Coronary artery (tissue), 2 donors: ENCODE results near the gene MRTFA.
"Not testable (repeated sequence)": the region's sequence is repeated elsewhere in the genome, so short reads cannot be mapped to it uniquely, and the experiment has no call there.

Source experiments
- DNase-seq: peaks from one replicate; pipeline ENCODE4 v3.0.0-alpha.2; 2017; ENCODE audit warnings: low spot score
- H3K27ac ChIP-seq, 2 donors: fragments of 200-600 bp; sonication (generic); one replicate each; pipeline ENCODE4 v1.5.1; 2016 to 2019
- H3K4me3 ChIP-seq: fragments of 200-600 bp; sonication (generic); 2 replicates; pipeline ENCODE4 v1.5.1; 2016; ENCODE audit warnings: mild to moderate bottlenecking, moderate library complexity
- CTCF ChIP-seq: fragments of 200-600 bp; sonication (generic); IDR thresholded peaks from one replicate; pipeline ENCODE4 v1.5.1; 2019; ENCODE audit warnings: antibody characterized with exemption

The MRTFA gene

GRCh38 chr22:40531951-40532900 is 104.3 kb downstream of the MRTFA start:
- Histone ChIP-seq H3K27ac (peak overlapping the region; percentile 66 to 88), H3K4me3 (peak overlapping the region; percentile 54)
- TF ChIP-seq CTCF = no peak
- no peak for DNase-seq

GRCh38 chr22:40530391-40530790 is 106.1 kb downstream of the MRTFA start:
- not testable (repeated sequence) for DNase-seq, H3K4me3 ChIP-seq
- H3K27ac ChIP-seq = peak overlapping the region in 1 of 2 donors; percentile 55

GRCh38 chr22:40529821-40530220 is 106.7 kb downstream of the MRTFA start:
- TF ChIP-seq CTCF = no peak
- Histone ChIP-seq H3K4me3 (no peak overlapping the region), H3K27ac (peak overlapping the region in 1 of 2 donors; percentile 55)
- DNase-seq = no peak

DNA sequence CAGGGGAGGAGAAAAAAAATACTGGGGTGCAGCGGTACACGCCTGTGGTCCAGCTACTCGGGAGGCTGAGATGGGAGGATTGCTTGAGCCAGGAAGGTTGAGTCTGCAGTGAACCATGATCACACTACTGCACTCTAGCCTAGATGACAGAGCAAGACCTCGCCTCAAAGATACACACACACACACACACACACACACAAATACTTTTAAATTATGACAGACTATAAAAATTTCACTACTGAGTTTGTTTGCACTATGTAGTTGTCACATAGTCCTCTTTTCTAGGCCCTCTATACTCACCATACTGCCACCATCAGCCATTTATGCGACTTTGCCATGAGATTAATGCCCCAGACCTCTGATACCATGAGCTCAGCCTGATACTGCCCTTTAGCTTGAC is 109.6 kb downstream of the MRTFA start:
- Histone ChIP-seq H3K4me3 (no peak overlapping the region), H3K27ac (peak overlapping the region in 1 of 2 donors; percentile 41)
- no peak for DNase-seq
- no peak for TF ChIP-seq CTCF

DNA sequence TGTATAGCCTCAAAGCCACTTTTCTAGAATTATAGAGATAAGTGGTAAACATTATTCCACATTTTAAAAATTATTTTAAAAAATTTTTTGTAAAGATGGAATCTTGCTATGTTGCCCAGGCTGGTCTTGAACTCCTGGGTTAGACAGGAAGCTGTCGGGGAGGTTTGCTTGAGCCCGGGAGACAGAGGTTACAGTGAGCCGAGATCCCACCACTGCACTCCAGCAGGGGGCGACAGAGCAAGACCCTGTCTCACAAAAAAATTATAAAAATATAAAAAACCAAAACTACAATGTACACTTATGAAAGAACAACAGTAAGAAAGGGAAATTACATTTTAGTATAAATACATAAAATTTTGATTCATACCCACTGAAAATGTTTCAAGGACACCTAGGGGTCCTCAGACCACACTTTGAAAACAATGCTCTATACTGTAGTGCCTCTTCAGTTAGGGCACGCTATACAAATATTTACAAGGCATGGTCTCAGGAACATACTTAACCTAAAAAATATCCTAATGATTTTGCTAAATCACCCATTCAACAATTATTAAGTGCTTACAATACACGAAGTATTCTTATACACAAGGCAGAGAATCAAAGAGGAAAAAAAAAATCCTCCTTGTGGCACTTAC is 111.2 kb downstream of the MRTFA start:
- TF ChIP-seq CTCF = peak; percentile 36
- no peak for DNase-seq
- Histone ChIP-seq H3K4me3 (no peak overlapping the region), H3K27ac (no peak overlapping the region)

GRCh38 chr22:40524392-40525249 is 111.9 kb downstream of the MRTFA start:
- no peak for TF ChIP-seq CTCF
- DNase-seq = no peak
- Histone ChIP-seq H3K4me3 (no peak overlapping the region), H3K27ac (no peak overlapping the region)

- no peak for DNase-seq
- no peak overlapping the region for H3K27ac ChIP-seq
- no peak overlapping the region for H3K4me3 ChIP-seq
- no peak for TF ChIP-seq CTCF
These were observed 114.4 kb downstream of the MRTFA start for GRCh38 chr22:40522141-40522540.
